Mesendoderm (in vitro differentiated cells): ENCODE measurements around the gene ATP8B4.

Source experiments
- DNase-seq: peaks from one replicate; pipeline ENCODE4 v3.0.0; 2013
- H2AK5ac ChIP-seq: 2 replicates; pipeline ENCODE4 v1.6.1; 2013; ENCODE audit warnings: low read length, inconsistent platforms
- H2BK120ac ChIP-seq: 2 replicates; pipeline ENCODE4 v1.6.1; 2013; ENCODE audit warnings: low read depth, mild to moderate bottlenecking, low read length, moderate library complexity, mixed read lengths
- H2BK15ac ChIP-seq: replicated peaks from 2 replicates; pipeline ENCODE4 v1.6.1; 2013; ENCODE audit warnings: low read depth, mild to moderate bottlenecking, moderate library complexity
- H2BK5ac ChIP-seq: 2 replicates; pipeline ENCODE4 v1.6.1; 2013; ENCODE audit warnings: low read length, inconsistent platforms
- H3K18ac ChIP-seq: 2 replicates; pipeline ENCODE4 v1.6.1; 2013; ENCODE audit warnings: mild to moderate bottlenecking, low read length, mixed read lengths
- H3K23ac ChIP-seq: one replicate; pipeline ENCODE4 v1.6.1; 2013; ENCODE audit warnings: low read length
- H3K27ac ChIP-seq: 2 replicates; pipeline ENCODE4 v1.5.1; 2013; ENCODE audit warnings: low read depth, mild to moderate bottlenecking, inconsistent platforms, low read length, moderate library complexity
- H3K27me3 ChIP-seq: 2 replicates; pipeline ENCODE4 v1.6.1; 2013; ENCODE audit warnings: low read length, control low read depth, mild to moderate bottlenecking, inconsistent platforms; ENCODE audit not compliant: insufficient read depth, poor library complexity
- H3K36me3 ChIP-seq: 2 replicates; pipeline ENCODE4 v1.6.1; 2013; ENCODE audit warnings: low read length, inconsistent platforms; ENCODE audit not compliant: control insufficient read depth, insufficient read depth
- H3K4ac ChIP-seq: one replicate; pipeline ENCODE4 v1.6.1; 2013; ENCODE audit warnings: low read depth, mild to moderate bottlenecking, low read length, moderate library complexity
- H3K4me1 ChIP-seq: 2 replicates; pipeline ENCODE4 v1.6.1; 2013; ENCODE audit warnings: low read depth, low read length, inconsistent platforms; ENCODE audit not compliant: control insufficient read depth
- H3K4me2 ChIP-seq: 2 replicates; pipeline ENCODE4 v1.6.1; 2013; ENCODE audit warnings: low read length
- H3K4me3 ChIP-seq: 2 replicates; pipeline ENCODE4 v1.5.1; 2013; ENCODE audit warnings: mild to moderate bottlenecking, low read length
- H3K56ac ChIP-seq: one replicate; pipeline ENCODE4 v1.6.1; 2013; ENCODE audit warnings: low read length
- H3K79me1 ChIP-seq: 2 replicates; pipeline ENCODE4 v1.6.1; 2013; ENCODE audit warnings: low read length, inconsistent platforms
- H3K79me2 ChIP-seq: 2 replicates; pipeline ENCODE4 v1.6.1; 2013; ENCODE audit warnings: mild to moderate bottlenecking, low read length; ENCODE audit not compliant: control insufficient read depth, insufficient read depth
- H3K9ac ChIP-seq: 2 replicates; pipeline ENCODE4 v1.6.1; 2013; ENCODE audit warnings: low read length, inconsistent platforms
- H4K5ac ChIP-seq: one replicate; pipeline ENCODE4 v1.6.1; 2013; ENCODE audit warnings: low read length
- H4K8ac ChIP-seq: one replicate; pipeline ENCODE4 v1.6.1; 2013; ENCODE audit warnings: low read depth, mild to moderate bottlenecking, control low read depth, low read length, moderate library complexity
- WGBS: extraction: QIAGEN DNeasy Blood & Tissue Kit; methylation state at CpG from one replicate; pipeline ENCODE4 v1.1.7; 2013; ENCODE audit warnings: low lambda C conversion rate, missing lambda C conversion rate; ENCODE audit not compliant: insufficient coverage; ENCODE audit errors: extremely low coverage; 5-methylcytosine and 5-hydroxymethylcytosine counted together

The ATP8B4 gene

DNA sequence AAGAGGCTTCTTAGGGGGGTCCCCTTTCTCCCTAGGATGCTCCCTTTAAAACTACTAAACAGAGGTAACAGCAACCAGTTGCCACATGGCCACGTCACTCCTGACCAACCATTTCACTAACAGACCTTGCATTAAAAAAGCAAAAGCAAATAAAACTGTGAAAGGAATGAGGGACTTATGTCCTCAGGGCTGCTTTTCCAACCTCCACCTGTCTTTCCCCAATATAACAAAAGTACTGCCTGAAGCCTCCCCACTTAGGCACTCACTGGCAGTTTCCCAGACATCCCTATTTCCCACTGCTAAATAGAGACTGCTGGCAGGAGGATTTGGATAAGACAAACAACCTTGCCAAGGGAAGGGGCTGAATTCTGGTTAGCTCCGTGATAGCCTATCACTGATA lies 130.3 kb downstream of the ATP8B4 start:
- Histone ChIP-seq H2BK5ac (no peak overlapping the region), H3K4me2 (no peak overlapping the region)

DNA sequence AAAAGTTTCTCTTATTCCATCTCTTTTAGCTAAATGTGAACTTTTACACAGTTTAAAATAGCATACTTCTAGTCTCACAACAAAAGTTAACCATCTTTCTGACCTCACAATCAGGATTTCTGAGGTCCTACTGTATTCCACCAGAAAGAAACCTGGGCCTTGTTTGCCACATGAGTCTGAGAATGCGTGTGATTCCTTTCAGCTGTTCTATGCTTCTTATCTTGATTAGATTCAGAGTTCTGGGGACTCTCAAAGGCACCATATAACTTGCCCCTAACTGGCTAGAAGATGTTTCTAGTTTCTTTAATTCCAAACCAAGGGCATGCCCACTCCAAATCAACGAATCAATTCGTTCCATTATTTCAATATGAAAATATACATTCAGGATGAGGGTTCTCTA lies 131.1 kb downstream of the ATP8B4 start:
- H2AK5ac ChIP-seq: no peak overlapping the region
- no peaks in the 10 kb centered on the region for H3K27me3 ChIP-seq
- H2BK5ac ChIP-seq: no peak overlapping the region
- H4K8ac ChIP-seq: no peak overlapping the region
- H3K79me1 ChIP-seq: no peaks in the 10 kb centered on the region
- H3K4ac ChIP-seq: no peak overlapping the region
- no peak overlapping the region for H3K18ac ChIP-seq
- H2BK120ac ChIP-seq: no peak overlapping the region
- H3K4me1 ChIP-seq: no peaks in the 10 kb centered on the region
- no peak overlapping the region for H3K27ac ChIP-seq
- no peak overlapping the region for H3K56ac ChIP-seq
- no peak overlapping the region for H3K4me3 ChIP-seq
- no peak overlapping the region for H3K9ac ChIP-seq
- no peak overlapping the region for H3K4me2 ChIP-seq
- H3K36me3 ChIP-seq: no peaks in the 10 kb centered on the region
- no peak for DNase-seq
- WGBS: no CpG with 5 or more reads among the region's 3 CpGs
- no peak overlapping the region for H2BK15ac ChIP-seq
- no peak overlapping the region for H3K23ac ChIP-seq
- H4K5ac ChIP-seq: no peak overlapping the region
- H3K79me2 ChIP-seq: no peaks in the 10 kb centered on the region

More for the DNA sequence above, 130.3 kb downstream of the ATP8B4 start:
- Histone ChIP-seq H2BK120ac (no peak overlapping the region), H3K9ac (no peak overlapping the region), H4K8ac (no peak overlapping the region), H3K27me3 (no peaks in the 10 kb centered on the region), H3K56ac (no peak overlapping the region), H4K5ac (no peak overlapping the region), H2AK5ac (no peak overlapping the region), H3K4ac (no peak overlapping the region), H3K79me1 (no peaks in the 10 kb centered on the region), H3K4me1 (no peaks in the 10 kb centered on the region), H3K23ac (no peak overlapping the region), H3K4me3 (no peak overlapping the region), H2BK15ac (no peak overlapping the region), H3K18ac (no peak overlapping the region), H3K79me2 (no peaks in the 10 kb centered on the region), H3K27ac (no peak overlapping the region), H3K36me3 (no peaks in the 10 kb centered on the region)
- DNase-seq: no peak
- WGBS: no CpG with 5 or more reads among the region's 2 CpGs

DNA sequence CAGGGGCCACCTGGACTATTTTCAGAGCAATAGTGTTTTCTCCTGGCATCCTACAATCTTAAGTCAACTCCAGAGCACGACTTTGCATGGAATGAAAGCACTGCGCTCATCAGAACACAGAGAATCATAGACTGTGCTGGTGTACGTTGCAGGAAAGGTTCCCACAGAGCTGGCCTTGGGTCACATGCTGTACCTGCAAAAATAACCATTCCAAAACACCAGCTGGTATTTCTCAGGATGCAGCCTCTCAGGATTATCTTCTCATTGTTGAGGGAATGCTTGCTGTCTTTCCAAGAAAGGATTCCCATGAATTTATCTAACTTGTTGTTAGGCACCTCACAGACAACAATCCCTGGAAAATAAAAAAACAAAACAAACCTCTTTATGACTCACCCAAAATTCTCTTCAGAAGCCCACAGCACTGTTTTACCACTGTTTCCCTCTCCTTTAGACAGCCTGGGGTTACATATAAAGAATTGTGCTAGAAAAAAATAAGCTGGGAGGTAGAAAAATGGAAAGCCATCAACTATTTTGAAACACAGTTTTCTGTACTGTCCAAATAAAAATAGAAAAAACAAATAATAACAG lies 131.7 kb downstream of the ATP8B4 start:
- Histone ChIP-seq H3K27ac (no peak overlapping the region), H3K79me2 (no peaks in the 10 kb centered on the region)
- DNase-seq: no peak

DNA sequence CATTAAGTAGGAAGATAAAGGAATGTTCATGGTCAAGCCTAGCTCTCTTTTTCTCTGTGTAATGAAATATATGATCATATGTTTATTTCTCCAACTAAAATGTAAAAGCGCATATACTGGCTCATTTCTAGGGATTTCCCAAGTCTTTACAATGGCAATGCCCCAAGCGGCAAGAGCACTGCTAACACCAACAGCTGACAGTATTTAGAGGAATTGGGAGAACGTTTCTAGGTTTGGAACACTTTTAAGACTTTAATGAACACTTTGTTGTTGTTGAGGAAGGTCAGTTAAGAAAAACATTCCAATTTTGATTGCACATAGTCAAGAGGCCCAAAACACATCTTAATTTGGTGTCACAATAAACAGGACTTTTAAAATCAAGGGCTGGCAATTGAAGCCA lies 132.7 kb downstream of the ATP8B4 start:
- no peak overlapping the region for H3K4me2 ChIP-seq
- H3K4ac ChIP-seq: no peak overlapping the region
- H4K5ac ChIP-seq: no peak overlapping the region
- H3K4me1 ChIP-seq: no peaks in the 10 kb centered on the region
- no peak overlapping the region for H3K4me3 ChIP-seq
- H2BK120ac ChIP-seq: no peak overlapping the region
- H3K18ac ChIP-seq: no peak overlapping the region
- no peak overlapping the region for H3K23ac ChIP-seq
- no peak overlapping the region for H3K56ac ChIP-seq
- H2BK5ac ChIP-seq: no peak overlapping the region
- H3K79me2 ChIP-seq: no peaks in the 10 kb centered on the region
- H3K36me3 ChIP-seq: no peaks in the 10 kb centered on the region
- WGBS: no CpG with 5 or more reads among the region's 3 CpGs
- H3K9ac ChIP-seq: no peak overlapping the region
- H2BK15ac ChIP-seq: no peak overlapping the region
- no peak for DNase-seq
- no peaks in the 10 kb centered on the region for H3K27me3 ChIP-seq
- H3K79me1 ChIP-seq: no peaks in the 10 kb centered on the region
- no peak overlapping the region for H2AK5ac ChIP-seq
- no peak overlapping the region for H4K8ac ChIP-seq
- no peak overlapping the region for H3K27ac ChIP-seq

More for the DNA sequence above, 131.7 kb downstream of the ATP8B4 start:
- H3K4ac ChIP-seq: no peak overlapping the region
- H3K79me1 ChIP-seq: no peaks in the 10 kb centered on the region
- H2AK5ac ChIP-seq: no peak overlapping the region
- H3K56ac ChIP-seq: no peak overlapping the region
- H3K9ac ChIP-seq: no peak overlapping the region
- no peak overlapping the region for H3K4me3 ChIP-seq
- H3K36me3 ChIP-seq: no peaks in the 10 kb centered on the region
- no peak overlapping the region for H4K8ac ChIP-seq
- H2BK120ac ChIP-seq: no peak overlapping the region
- no CpG with 5 or more reads among the region's 3 CpGs for WGBS
- H4K5ac ChIP-seq: no peak overlapping the region
- H3K27me3 ChIP-seq: no peaks in the 10 kb centered on the region
- no peak overlapping the region for H3K23ac ChIP-seq
- H3K4me2 ChIP-seq: no peak overlapping the region
- no peaks in the 10 kb centered on the region for H3K4me1 ChIP-seq
- H2BK5ac ChIP-seq: no peak overlapping the region
- H2BK15ac ChIP-seq: no peak overlapping the region
- peak overlapping the region; percentile 30 for H3K18ac ChIP-seq

DNA sequence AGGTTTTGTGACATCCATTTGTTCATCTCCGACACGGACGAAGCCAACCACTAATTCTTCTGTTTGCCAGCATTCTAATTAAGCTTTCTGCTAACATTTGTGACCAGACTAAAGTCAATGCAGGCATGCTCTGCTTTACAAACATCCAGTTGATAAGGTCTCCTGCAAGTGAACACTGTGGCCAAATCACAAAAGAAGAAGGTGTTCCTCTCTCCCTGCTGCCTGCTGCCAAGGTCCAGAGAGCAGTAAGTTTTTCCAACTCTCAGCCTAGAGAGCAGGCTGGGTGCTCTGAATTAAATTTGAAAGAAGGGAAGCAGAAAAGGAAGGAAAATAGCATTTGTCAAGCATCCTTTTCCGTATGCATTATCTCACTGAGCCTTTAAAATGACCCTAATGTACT lies 133.6 kb downstream of the ATP8B4 start:
- Histone ChIP-seq H3K27me3 (no peaks in the 10 kb centered on the region), H2BK5ac (no peak overlapping the region), H3K4ac (no peak overlapping the region), H4K5ac (no peak overlapping the region), H3K4me2 (no peak overlapping the region), H3K4me3 (no peak overlapping the region), H3K79me2 (no peaks in the 10 kb centered on the region), H3K56ac (no peak overlapping the region), H4K8ac (no peak overlapping the region), H3K36me3 (no peaks in the 10 kb centered on the region), H3K18ac (no peak overlapping the region), H2BK15ac (no peak overlapping the region), H3K79me1 (no peaks in the 10 kb centered on the region), H2AK5ac (no peak overlapping the region), H3K27ac (no peak overlapping the region), H3K23ac (no peak overlapping the region), H2BK120ac (no peak overlapping the region), H3K9ac (no peak overlapping the region), H3K4me1 (no peaks in the 10 kb centered on the region)
- no CpG with 5 or more reads among the region's 4 CpGs for WGBS
- DNase-seq: no peak

DNA sequence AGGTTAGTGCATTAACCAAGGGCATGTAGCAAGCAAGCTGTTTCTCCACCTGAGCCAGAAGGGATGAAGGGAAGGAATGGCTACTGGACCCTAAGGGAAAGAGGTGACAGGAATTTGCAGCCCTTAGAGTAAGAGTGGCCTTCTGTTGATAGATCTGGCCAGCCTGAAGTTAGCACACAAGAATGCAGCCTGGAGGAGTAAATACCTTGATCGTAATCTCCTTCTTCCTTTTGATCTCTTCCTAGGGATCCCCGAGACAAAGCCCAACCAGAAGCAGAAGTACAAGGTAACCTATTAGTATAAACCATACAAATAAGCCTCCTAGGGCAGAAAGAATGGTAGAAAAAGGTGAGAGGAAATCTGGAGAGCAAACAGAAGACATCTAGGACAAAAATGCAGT lies 134.6 kb downstream of the ATP8B4 start:
- Histone ChIP-seq H2AK5ac (no peak overlapping the region), H2BK120ac (no peak overlapping the region), H2BK15ac (no peak overlapping the region), H3K4me1 (no peaks in the 10 kb centered on the region), H4K8ac (no peak overlapping the region), H3K36me3 (no peaks in the 10 kb centered on the region), H3K9ac (no peak overlapping the region), H3K23ac (no peak overlapping the region), H3K18ac (no peak overlapping the region), H3K79me1 (no peaks in the 10 kb centered on the region), H3K27me3 (no peaks in the 10 kb centered on the region), H3K4ac (no peak overlapping the region), H3K56ac (no peak overlapping the region), H3K79me2 (no peaks in the 10 kb centered on the region), H2BK5ac (no peak overlapping the region), H3K27ac (no peak overlapping the region), H3K4me2 (no peak overlapping the region), H3K4me3 (no peak overlapping the region), H4K5ac (no peak overlapping the region)
- WGBS: no CpG with 5 or more reads among the region's 2 CpGs
- DNase-seq: peak; percentile 97
